HG03521 (cell line): Measurements from ENCODE around the gene FCRL4.
"Not testable (repeated sequence)": the region's sequence is repeated elsewhere in the genome, so short reads cannot be mapped to it uniquely, and the experiment has no call there.

Source experiments
- ATAC-seq: cut with Tn5 transposase; IDR thresholded peaks from one replicate; pipeline ENCODE4 v1.9.1; 2021; ENCODE audit warnings: mild to moderate bottlenecking, moderate library complexity; ENCODE audit not compliant: unreplicated experiment

Gene FCRL4

GRCh38 chr1:157551694-157552693 lies 45.9 kb downstream of the FCRL4 start, which contains the start of gene FCRL5:
Gene FCRL5, minus strand, starts transcription at chr1:157552515. Its CDS starts 153 bp downstream, at chr1:157552362.
- peak; percentile 69 for ATAC-seq

- not testable (repeated sequence) for ATAC-seq
Measured at GRCh38 chr1:157548081-157548480, 49.8 kb downstream of the FCRL4 start.

DNA sequence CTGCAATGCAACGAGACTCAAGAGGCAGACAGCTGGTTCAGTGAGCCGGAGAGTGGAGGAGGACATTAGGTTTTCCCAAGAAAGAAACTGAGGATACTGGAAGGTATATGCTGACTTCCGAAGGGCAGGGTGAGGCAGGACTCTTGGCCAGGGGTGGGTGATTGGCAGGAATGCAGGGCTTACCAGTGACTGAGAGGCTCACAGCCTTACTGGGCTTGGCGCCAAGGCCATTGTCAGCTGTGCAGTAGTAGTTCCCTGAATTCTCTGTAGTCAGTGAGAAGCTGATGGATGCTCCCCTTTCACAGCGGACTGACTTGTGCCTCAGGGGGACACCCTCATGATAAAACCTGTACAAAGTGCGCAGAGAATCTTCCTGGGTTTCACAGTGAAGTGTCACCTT lies 55.2 kb downstream of the FCRL4 start:
- ATAC-seq, result no peak

GRCh38 chr1:157540852-157541251 lies 57.0 kb downstream of the FCRL4 start:
- no peak for ATAC-seq

GRCh38 chr1:157540160-157540748 lies 57.6 kb downstream of the FCRL4 start:
- no peak for ATAC-seq

DNA sequence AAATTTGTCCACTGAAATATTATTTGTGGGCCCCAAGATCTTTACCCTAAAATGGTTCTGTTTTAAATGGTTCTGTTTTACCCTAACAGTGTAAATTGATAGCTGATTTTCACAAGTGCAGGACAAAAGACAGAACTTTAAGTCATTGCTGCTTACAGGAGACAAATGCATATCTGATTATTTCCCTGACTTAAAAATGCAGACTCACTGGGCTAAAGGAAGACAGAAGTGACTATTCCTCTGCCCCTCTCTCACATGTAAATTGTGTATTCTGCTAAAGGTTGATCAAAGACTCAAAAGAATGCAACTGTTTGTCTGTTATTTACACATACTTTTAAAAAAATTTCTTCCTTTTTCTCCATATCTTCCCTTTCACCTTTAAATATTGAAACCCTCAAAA lies 58.3 kb downstream of the FCRL4 start:
- no peak for ATAC-seq

DNA sequence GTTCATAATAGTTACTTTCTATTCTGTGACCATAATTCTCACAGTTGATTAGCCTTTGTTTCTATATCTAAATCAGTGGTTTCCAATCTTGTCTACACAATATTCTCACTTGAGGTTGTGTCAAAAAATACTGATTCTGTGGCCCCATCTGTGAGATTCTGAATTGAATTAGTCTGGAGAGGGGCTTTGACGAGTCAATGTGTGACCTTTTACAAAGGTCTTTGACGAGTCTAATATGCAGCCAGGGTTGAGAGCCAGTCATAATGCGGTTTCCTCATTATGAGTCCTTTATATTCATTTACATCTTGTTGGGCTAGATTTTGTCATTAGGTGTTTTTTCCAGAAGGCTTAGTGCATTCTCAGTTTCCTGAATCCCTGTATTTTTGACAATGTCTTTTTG lies 65.3 kb downstream of the FCRL4 start:
- no peak for ATAC-seq

GRCh38 chr1:157523774-157524493 lies 74.0 kb downstream of the FCRL4 start:
- peak; percentile 75 for ATAC-seq
